Stimulated activated CD8-positive, alpha-beta memory T cell treated with anti-CD3 and anti-CD28 coated beads, Interleukin-15, amount 100 ng/mL, for 1 hour (primary cell): ENCODE results near the gene GBGT1.

Source experiments
- DNase-seq: peaks from one replicate; pipeline ENCODE4 v3.0.0-alpha.2; 2020; ENCODE audit warnings: low read depth

The GBGT1 gene

GRCh38 chr9:133113949-133114885, 49.5 kb downstream of the GBGT1 start:
- DNase-seq: no peak

- no peak for DNase-seq
These were observed 50.4 kb downstream of the GBGT1 start for GRCh38 chr9:133113163-133113948.

- DNase-seq: no peak
These were observed 51.1 kb downstream of the GBGT1 start for GRCh38 chr9:133112663-133113026.

- DNase-seq: no peak
These were observed 51.7 kb downstream of the GBGT1 start for GRCh38 chr9:133111808-133112662.

GRCh38 chr9:133109931-133110650, 53.6 kb downstream of the GBGT1 start:
- no peak for DNase-seq

GRCh38 chr9:133108794-133109641, 54.7 kb downstream of the GBGT1 start:
- no peak for DNase-seq

- no peak for DNase-seq
These were observed 55.5 kb downstream of the GBGT1 start for GRCh38 chr9:133107961-133108793.

GRCh38 chr9:133107245-133107722, 56.4 kb downstream of the GBGT1 start:
- no peak for DNase-seq

- DNase-seq: no peak
These were observed 57.0 kb downstream of the GBGT1 start for GRCh38 chr9:133106511-133107244.

- DNase-seq: no peak
These were observed 58.3 kb downstream of the GBGT1 start for GRCh38 chr9:133105461-133105770.

- no peak for DNase-seq
These were observed 58.8 kb downstream of the GBGT1 start for GRCh38 chr9:133104718-133105460.

GRCh38 chr9:133103987-133104505, 59.7 kb downstream of the GBGT1 start:
- no peak for DNase-seq

- no peak for DNase-seq
These were observed 60.3 kb downstream of the GBGT1 start for GRCh38 chr9:133103183-133103986.
